ENCODE measurements around the gene C3orf70.

The C3orf70 gene

GRCh38 chr3:185152410-185153170, at the start of gene C3orf70:
Gene C3orf70, minus strand, starts transcription at chr3:185153060. Its CDS starts 237 bp downstream, at chr3:185152823.
- no peak for DNase-seq (ENCODE audit: low read depth)

- DNase-seq (ENCODE audit: low read depth), result no peak
Observed at GRCh38 chr3:185200639-185201038, 47.8 kb upstream of the C3orf70 start.

- no peak for DNase-seq (ENCODE audit: low read depth)
Observed at GRCh38 chr3:185199671-185200070, 46.8 kb upstream of the C3orf70 start.

- no peak for DNase-seq (ENCODE audit: low read depth)
Observed at GRCh38 chr3:185199206-185199605, 46.3 kb upstream of the C3orf70 start.

- DNase-seq (ENCODE audit: low read depth), result no peak
Observed at GRCh38 chr3:185197068-185197467, 44.2 kb upstream of the C3orf70 start.

- no peak for DNase-seq (ENCODE audit: low read depth)
Observed at GRCh38 chr3:185195652-185196051, 42.8 kb upstream of the C3orf70 start.

- no peak for DNase-seq (ENCODE audit: low read depth)
Observed at GRCh38 chr3:185188816-185189215, 36.0 kb upstream of the C3orf70 start.

GRCh38 chr3:185187391-185187790, 34.5 kb upstream of the C3orf70 start:
- DNase-seq (ENCODE audit: low read depth), result no peak

- DNase-seq (ENCODE audit: low read depth), result no peak
Observed at GRCh38 chr3:185176750-185177359, 24.0 kb upstream of the C3orf70 start.

GRCh38 chr3:185175370-185175987, 22.6 kb upstream of the C3orf70 start:
- no peak for DNase-seq (ENCODE audit: low read depth)

GRCh38 chr3:185172086-185173049, 19.5 kb upstream of the C3orf70 start:
- DNase-seq (ENCODE audit: low read depth), result no peak

- DNase-seq (ENCODE audit: low read depth), result no peak
Observed at GRCh38 chr3:185164428-185165217, 11.8 kb upstream of the C3orf70 start.

- DNase-seq (ENCODE audit: low read depth), result no peak
Observed at GRCh38 chr3:185162634-185163033, 9.8 kb upstream of the C3orf70 start.

GRCh38 chr3:185161761-185162160, 8.9 kb upstream of the C3orf70 start:
- DNase-seq (ENCODE audit: low read depth), result no peak

GRCh38 chr3:185157347-185157746, 4.5 kb upstream of the C3orf70 start:
- no peak for DNase-seq (ENCODE audit: low read depth)

- no peak for DNase-seq (ENCODE audit: low read depth)
Observed at GRCh38 chr3:185155678-185156077, 2.8 kb upstream of the C3orf70 start.

- no peak for DNase-seq (ENCODE audit: low read depth)
Observed at GRCh38 chr3:185153861-185154629, 1.2 kb upstream of the C3orf70 start.

GRCh38 chr3:185153171-185153771, 411 bp upstream of the C3orf70 start:
- no peak for DNase-seq (ENCODE audit: low read depth)

GRCh38 chr3:185151964-185152409, 873 bp downstream of the C3orf70 start:
- no peak for DNase-seq (ENCODE audit: low read depth)

All from stimulated activated CD4-positive, alpha-beta T cell treated with anti-CD3 and anti-CD28 coated beads, Interleukin-2, amount 100 ng/mL, for 4 hours (primary cell).